HG02642 (cell line): Measurements from ENCODE around the gene NPRL2.
A peak's percentile ranks its signal among the peaks of the same experiment; 100 is the strongest.

Experiments used
- ATAC-seq: cut with Tn5 transposase; IDR thresholded peaks from one replicate; pipeline ENCODE4 v1.9.1; 2021; ENCODE audit warnings: mild to moderate bottlenecking; ENCODE audit not compliant: unreplicated experiment, poor library complexity

The NPRL2 gene

GRCh38 chr3:50333744-50334328, 16.7 kb downstream of the NPRL2 start:
- ATAC-seq: no peak

GRCh38 chr3:50331364-50331907, 19.1 kb downstream of the NPRL2 start:
- ATAC-seq: no peak

GRCh38 chr3:50330330-50330729, 20.2 kb downstream of the NPRL2 start:
- no peak for ATAC-seq

GRCh38 chr3:50327943-50328691, 22.5 kb downstream of the NPRL2 start, which contains the start of gene TUSC2:
Gene TUSC2 (minus strand): TSS chr3:50328223. CDS start chr3:50328099, 124 bp downstream.
- peak; percentile 88 for ATAC-seq

GRCh38 chr3:50327129-50327528, 23.4 kb downstream of the NPRL2 start:
- ATAC-seq: no peak

GRCh38 chr3:50326182-50326541, 24.4 kb downstream of the NPRL2 start:
- no peak for ATAC-seq

GRCh38 chr3:50325497-50326181, 24.9 kb downstream of the NPRL2 start:
- ATAC-seq: no peak

- no peak for ATAC-seq
These were observed 25.5 kb downstream of the NPRL2 start for GRCh38 chr3:50325113-50325480.

GRCh38 chr3:50324351-50325112, 26.0 kb downstream of the NPRL2 start:
- ATAC-seq: no peak

- no peak for ATAC-seq
These were observed 26.9 kb downstream of the NPRL2 start for GRCh38 chr3:50323614-50324199.

GRCh38 chr3:50323092-50323600, 27.4 kb downstream of the NPRL2 start:
- no peak for ATAC-seq

- ATAC-seq: no peak
These were observed 28.0 kb downstream of the NPRL2 start, which contains the start of gene HYAL2 for GRCh38 chr3:50322386-50323091. Gene HYAL2 (minus strand): TSS chr3:50322745. CDS start chr3:50320489, 2,256 bp downstream.

GRCh38 chr3:50322115-50322385, 28.5 kb downstream of the NPRL2 start:
- no peak for ATAC-seq

GRCh38 chr3:50321336-50322114, 29.1 kb downstream of the NPRL2 start:
- ATAC-seq: peak; percentile 85

- peak; percentile 53 for ATAC-seq
These were observed 29.7 kb downstream of the NPRL2 start for GRCh38 chr3:50320853-50321335.

- ATAC-seq: no peak
These were observed 30.5 kb downstream of the NPRL2 start for GRCh38 chr3:50319894-50320625.

- no peak for ATAC-seq
These were observed 31.2 kb downstream of the NPRL2 start for GRCh38 chr3:50319181-50319893.
